Measurements from ENCODE around the gene BLOC1S1. TPM values are rescaled to one million over a fixed set of nuclear protein-coding genes. Genes with fewer than 3 reads are reported as not detected.

BLOC1S1 gene
- total RNA-seq, 1 donor from 2014 or later = 51.0 TPM

- no peak for DNase-seq (ENCODE audit: low read depth)
- Mint-ChIP-seq H3K4me1 (ENCODE audit: low read depth, unreplicated experiment) (no peaks in the 10 kb centered on the region), H3K9me3 (ENCODE audit: unreplicated experiment) (no peaks in the 10 kb centered on the region), H3K27me3 (ENCODE audit: low read depth, unreplicated experiment) (peaks cover 6% of the 10 kb centered on the region), H3K27ac (ENCODE audit: unreplicated experiment) (no peak overlapping the region), H3K36me3 (ENCODE audit: low read depth, unreplicated experiment) (peaks cover 8% of the 10 kb centered on the region), H3K4me3 (ENCODE audit: unreplicated experiment) (no peak overlapping the region)
- no peaks in the 10 kb centered on the region for H3K9me3 ChIP-seq (ENCODE audit: insufficient read depth, low read depth, low read length)
- no peaks in the 10 kb centered on the region for H3K36me3 ChIP-seq (ENCODE audit: insufficient read depth, low read length)
- H3K79me2 ChIP-seq (ENCODE audit: insufficient read depth, low read length) = no peaks in the 10 kb centered on the region
- no peaks in the 10 kb centered on the region for H3K4me1 ChIP-seq (ENCODE audit: insufficient read depth, low read length)
- H3K4me2 ChIP-seq (ENCODE audit: low read length) = no peak overlapping the region
- no peak overlapping the region for H3K4me3 ChIP-seq (ENCODE audit: insufficient read depth, low read depth, low read length)
- no peaks in the 10 kb centered on the region for H3K27me3 ChIP-seq (ENCODE audit: insufficient read depth, low read length)
- no peak for TF ChIP-seq EZH2 (IDR thresholded peaks at IDR 0.05; ENCODE audit: insufficient read depth, low read length)
- TF ChIP-seq CTCF (IDR thresholded peaks at IDR 0.05; ENCODE audit: insufficient read depth, low read depth, low read length) = no peak
- H2AFZ ChIP-seq (ENCODE audit: low read depth, low read length) = no peak overlapping the region
- H3K9ac ChIP-seq (ENCODE audit: low read length) = no peak overlapping the region
- H4K20me1 ChIP-seq (ENCODE audit: insufficient read depth, low read length) = no peaks in the 10 kb centered on the region
- no peak for FAIRE-seq
- H3K27ac ChIP-seq (ENCODE audit: low read depth, low read length) = no peak overlapping the region
Measured at GRCh38 chr12:55693323-55694187, 22.3 kb upstream of the BLOC1S1 start.

GRCh38 chr12:55694188-55694515 is 21.7 kb upstream of the BLOC1S1 start:
- DNase-seq (ENCODE audit: low read depth) (no peak), FAIRE-seq (no peak)
- TF ChIP-seq CTCF (IDR thresholded peaks at IDR 0.05; ENCODE audit: insufficient read depth, low read depth, low read length) (no peak), EZH2 (IDR thresholded peaks at IDR 0.05; ENCODE audit: insufficient read depth, low read length) (no peak)
- H2AFZ ChIP-seq (ENCODE audit: low read depth, low read length) = no peak overlapping the region
- H3K9me3 ChIP-seq (ENCODE audit: insufficient read depth, low read depth, low read length) = no peaks in the 10 kb centered on the region
- no peak overlapping the region for H3K27ac ChIP-seq (ENCODE audit: low read depth, low read length)
- no peaks in the 10 kb centered on the region for H3K36me3 ChIP-seq (ENCODE audit: insufficient read depth, low read length)
- no peaks in the 10 kb centered on the region for H4K20me1 ChIP-seq (ENCODE audit: insufficient read depth, low read length)
- no peak overlapping the region for H3K4me2 ChIP-seq (ENCODE audit: low read length)
- Mint-ChIP-seq H3K9me3 (ENCODE audit: unreplicated experiment) (no peaks in the 10 kb centered on the region), H3K4me1 (ENCODE audit: low read depth, unreplicated experiment) (no peaks in the 10 kb centered on the region), H3K4me3 (ENCODE audit: unreplicated experiment) (no peak overlapping the region), H3K27me3 (ENCODE audit: low read depth, unreplicated experiment) (peaks cover 6% of the 10 kb centered on the region), H3K27ac (ENCODE audit: unreplicated experiment) (no peak overlapping the region), H3K36me3 (ENCODE audit: low read depth, unreplicated experiment) (peaks cover 7% of the 10 kb centered on the region)
- H3K4me1 ChIP-seq (ENCODE audit: insufficient read depth, low read length) = no peaks in the 10 kb centered on the region
- H3K4me3 ChIP-seq (ENCODE audit: insufficient read depth, low read depth, low read length) = no peak overlapping the region
- no peak overlapping the region for H3K9ac ChIP-seq (ENCODE audit: low read length)
- no peaks in the 10 kb centered on the region for H3K27me3 ChIP-seq (ENCODE audit: insufficient read depth, low read length)
- no peaks in the 10 kb centered on the region for H3K79me2 ChIP-seq (ENCODE audit: insufficient read depth, low read length)

GRCh38 chr12:55694651-55695050 is 21.2 kb upstream of the BLOC1S1 start:
- no peak overlapping the region for H3K27ac ChIP-seq (ENCODE audit: low read depth, low read length)
- no peaks in the 10 kb centered on the region for H3K9me3 Mint-ChIP-seq (ENCODE audit: unreplicated experiment)
- FAIRE-seq = no peak

More at GRCh38 chr12:55694651-55695050, 21.2 kb upstream of the BLOC1S1 start:
- Histone ChIP-seq H3K4me3 (ENCODE audit: insufficient read depth, low read depth, low read length) (no peak overlapping the region), H3K4me1 (ENCODE audit: insufficient read depth, low read length) (no peaks in the 10 kb centered on the region), H3K79me2 (ENCODE audit: insufficient read depth, low read length) (no peaks in the 10 kb centered on the region), H3K9me3 (ENCODE audit: insufficient read depth, low read depth, low read length) (no peaks in the 10 kb centered on the region), H2AFZ (ENCODE audit: low read depth, low read length) (no peak overlapping the region), H4K20me1 (ENCODE audit: insufficient read depth, low read length) (no peaks in the 10 kb centered on the region), H3K9ac (ENCODE audit: low read length) (no peak overlapping the region), H3K36me3 (ENCODE audit: insufficient read depth, low read length) (no peaks in the 10 kb centered on the region), H3K4me2 (ENCODE audit: low read length) (no peak overlapping the region), H3K27me3 (ENCODE audit: insufficient read depth, low read length) (no peaks in the 10 kb centered on the region)
- no peak overlapping the region for H3K4me3 Mint-ChIP-seq (ENCODE audit: unreplicated experiment)
- H3K36me3 Mint-ChIP-seq (ENCODE audit: low read depth, unreplicated experiment) = peaks cover 7% of the 10 kb centered on the region
- H3K4me1 Mint-ChIP-seq (ENCODE audit: low read depth, unreplicated experiment) = no peaks in the 10 kb centered on the region
- DNase-seq (ENCODE audit: low read depth) = no peak
- H3K27ac Mint-ChIP-seq (ENCODE audit: unreplicated experiment) = no peak overlapping the region
- peaks cover 6% of the 10 kb centered on the region for H3K27me3 Mint-ChIP-seq (ENCODE audit: low read depth, unreplicated experiment)
- TF ChIP-seq EZH2 (IDR thresholded peaks at IDR 0.05; ENCODE audit: insufficient read depth, low read length) (no peak), CTCF (IDR thresholded peaks at IDR 0.05; ENCODE audit: insufficient read depth, low read depth, low read length) (no peak)
